ENCODE results near the gene JAKMIP1.

- no peak for TF ChIP-seq CTCF (IDR thresholded peaks at IDR 0.05)
- TF ChIP-seq POLR2A (IDR thresholded peaks at IDR 0.05), result no peak
- TF ChIP-seq EP300 (IDR thresholded peaks at IDR 0.05), result no peak
Observed at GRCh38 chr4:6114181-6114580, 86.2 kb downstream of the JAKMIP1 start.
